HepG2 (cell line): ENCODE results near the gene GLIS2.

Experiments used
- ATF1 ChIP-seq: IDR thresholded peaks from 2 replicates; pipeline ENCODE4 v1.6.1; 2016; ENCODE audit warnings: mild to moderate bottlenecking, control low read depth
- ERF ChIP-seq: IDR thresholded peaks from 2 replicates; pipeline ENCODE4 v1.6.1; 2018; ENCODE audit warnings: missing biosample characterization, missing genetic modification reagents
- FOXM1 ChIP-seq: sonication (generic); formaldehyde crosslinking; IDR thresholded peaks from 2 replicates; pipeline ENCODE4 v1.5.0; 2020; ENCODE audit warnings: missing genetic modification reagents
- HNF4G ChIP-seq, 2 experiments: sonication (generic) in 1 of 2; formaldehyde crosslinking in 1 of 2; IDR thresholded peaks; 2 replicates each; pipeline versions ENCODE4 v1.4.0 to v1.6.1; 2011 to 2020; ENCODE audit warnings: borderline replicate concordance in 2 of 2, low read depth in 2 of 2, mild to moderate bottlenecking in 2 of 2, low read length in 1 of 2, missing genetic modification reagents in 1 of 2, moderate library complexity in 1 of 2
- MAFG ChIP-seq: sonication (generic); formaldehyde crosslinking; IDR thresholded peaks from 2 replicates; pipeline ENCODE4 v1.5.1; 2020; ENCODE audit warnings: mild to moderate bottlenecking, missing genetic modification reagents
- RFX5 ChIP-seq: IDR thresholded peaks from 2 replicates; pipeline ENCODE4 v1.6.1; 2011; ENCODE audit warnings: low read depth, low read length, improper control_type of control experiment
- ZFP36L1 ChIP-seq: sonication (generic); formaldehyde crosslinking; IDR thresholded peaks from 2 replicates; pipeline ENCODE4 v1.8.0; 2022; ENCODE audit warnings: mild to moderate bottlenecking, missing genetic modification reagents, moderate library complexity
- ZNF337 ChIP-seq: sonication (generic); formaldehyde crosslinking; IDR thresholded peaks from 2 replicates; pipeline ENCODE4 v1.5.1; 2020; ENCODE audit warnings: missing genetic modification reagents, low read depth, mild to moderate bottlenecking, borderline replicate concordance
- ZNF629 ChIP-seq: sonication (generic); formaldehyde crosslinking; conservative IDR thresholded peaks from 2 replicates; pipeline ENCODE4 v1.5.0; 2020; ENCODE audit warnings: missing genetic modification reagents
- TF ChIP-seq, protein P1 (sequence below): sonication (generic); formaldehyde crosslinking; conservative IDR thresholded peaks from 2 replicates; pipeline ENCODE4 v1.4.0; 2020; ENCODE audit warnings: missing genetic modification reagents
- TF ChIP-seq, protein P2 (sequence below), 2 experiments: sonication (generic) in 1 of 2; formaldehyde crosslinking in 1 of 2; IDR thresholded peaks; 2 replicates each; pipeline versions ENCODE4 v1.5.1 to v1.6.1; 2011 to 2020; ENCODE audit warnings: borderline replicate concordance in 1 of 2, low read depth in 1 of 2, low read length in 1 of 2, mild to moderate bottlenecking in 1 of 2, missing genetic modification reagents in 1 of 2, moderate library complexity in 1 of 2
- TF ChIP-seq, protein P3 (sequence below): sonication (generic); formaldehyde crosslinking; conservative IDR thresholded peaks from 2 replicates; pipeline ENCODE4 v1.4.0; 2020; ENCODE audit warnings: missing genetic modification reagents

DNA sequence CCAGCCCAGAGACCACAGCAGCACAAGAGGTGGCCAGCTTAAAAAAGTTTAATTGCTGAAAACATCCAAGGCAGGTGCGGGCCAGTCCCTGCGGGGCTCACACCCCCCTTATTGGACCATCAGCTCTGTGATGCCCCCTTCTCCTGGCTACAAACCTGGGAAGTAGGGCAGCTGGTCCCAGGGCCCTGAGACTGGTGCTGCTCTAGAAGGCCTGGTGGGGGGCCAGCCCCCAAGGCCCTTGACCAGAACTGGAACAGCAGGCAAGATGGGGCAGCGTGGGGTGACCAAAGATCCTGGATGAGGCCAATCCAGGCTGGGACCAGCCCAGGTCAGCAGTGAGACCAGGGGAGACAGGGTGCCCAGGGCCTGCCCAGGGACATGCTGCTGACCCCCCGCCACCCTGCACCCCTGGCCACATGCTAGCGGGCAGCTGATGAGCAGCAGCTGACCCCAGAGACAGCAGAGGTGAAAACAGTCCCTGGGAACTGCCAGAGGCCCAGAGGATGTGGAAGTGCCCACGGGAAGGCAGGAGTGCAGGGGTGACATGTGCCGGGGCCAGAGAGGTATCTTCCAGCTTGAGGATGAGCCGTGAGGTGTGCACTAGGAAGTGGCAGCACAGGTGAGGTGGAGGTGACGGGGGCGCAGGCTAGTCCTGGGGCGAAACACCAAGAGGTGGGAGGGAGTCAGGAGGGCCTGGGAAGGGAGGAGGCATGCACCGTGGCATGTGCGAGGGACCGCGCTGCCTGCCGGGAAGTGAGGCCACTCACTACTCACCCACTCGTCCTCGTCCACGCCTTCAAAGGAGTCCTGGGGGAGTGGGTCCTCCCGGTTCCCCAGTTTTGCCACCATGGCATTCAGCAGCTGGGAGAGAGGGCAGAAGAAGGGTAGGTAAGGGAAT, 38.9 kb downstream of the GLIS2 start:
- TF ChIP-seq ZNF337 (CRISPR knock-in tag) (no peak), MAFG (no peak), RFX5 (no peak), ATF1 (CRISPR knock-in tag) (no peak), ERF (CRISPR knock-in tag) (no peak), HNF4G (IDR thresholded peaks at IDR 0.05; ENCODE audit: borderline replicate concordance, low read depth, low read length) (no peak), HNF4G (CRISPR knock-in tag; IDR thresholded peaks at IDR 0.05; ENCODE audit: borderline replicate concordance, low read depth) (no peak), FOXM1 (CRISPR knock-in tag) (no peak), ZFP36L1 (CRISPR knock-in tag) (no peak), ZNF629 (no peak)
- TF ChIP-seq, protein P1, sequence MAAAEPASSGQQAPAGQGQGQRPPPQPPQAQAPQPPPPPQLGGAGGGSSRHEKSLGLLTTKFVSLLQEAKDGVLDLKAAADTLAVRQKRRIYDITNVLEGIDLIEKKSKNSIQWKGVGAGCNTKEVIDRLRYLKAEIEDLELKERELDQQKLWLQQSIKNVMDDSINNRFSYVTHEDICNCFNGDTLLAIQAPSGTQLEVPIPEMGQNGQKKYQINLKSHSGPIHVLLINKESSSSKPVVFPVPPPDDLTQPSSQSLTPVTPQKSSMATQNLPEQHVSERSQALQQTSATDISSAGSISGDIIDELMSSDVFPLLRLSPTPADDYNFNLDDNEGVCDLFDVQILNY, result no peak
- TF ChIP-seq, protein P2, sequence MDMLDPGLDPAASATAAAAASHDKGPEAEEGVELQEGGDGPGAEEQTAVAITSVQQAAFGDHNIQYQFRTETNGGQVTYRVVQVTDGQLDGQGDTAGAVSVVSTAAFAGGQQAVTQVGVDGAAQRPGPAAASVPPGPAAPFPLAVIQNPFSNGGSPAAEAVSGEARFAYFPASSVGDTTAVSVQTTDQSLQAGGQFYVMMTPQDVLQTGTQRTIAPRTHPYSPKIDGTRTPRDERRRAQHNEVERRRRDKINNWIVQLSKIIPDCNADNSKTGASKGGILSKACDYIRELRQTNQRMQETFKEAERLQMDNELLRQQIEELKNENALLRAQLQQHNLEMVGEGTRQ (IDR thresholded peaks at IDR 0.05; ENCODE audit: low read depth, low read length), result no peak
- TF ChIP-seq, protein P2 (CRISPR knock-in tag; IDR thresholded peaks at IDR 0.05; ENCODE audit: borderline replicate concordance), result no peak
- TF ChIP-seq, protein P3, sequence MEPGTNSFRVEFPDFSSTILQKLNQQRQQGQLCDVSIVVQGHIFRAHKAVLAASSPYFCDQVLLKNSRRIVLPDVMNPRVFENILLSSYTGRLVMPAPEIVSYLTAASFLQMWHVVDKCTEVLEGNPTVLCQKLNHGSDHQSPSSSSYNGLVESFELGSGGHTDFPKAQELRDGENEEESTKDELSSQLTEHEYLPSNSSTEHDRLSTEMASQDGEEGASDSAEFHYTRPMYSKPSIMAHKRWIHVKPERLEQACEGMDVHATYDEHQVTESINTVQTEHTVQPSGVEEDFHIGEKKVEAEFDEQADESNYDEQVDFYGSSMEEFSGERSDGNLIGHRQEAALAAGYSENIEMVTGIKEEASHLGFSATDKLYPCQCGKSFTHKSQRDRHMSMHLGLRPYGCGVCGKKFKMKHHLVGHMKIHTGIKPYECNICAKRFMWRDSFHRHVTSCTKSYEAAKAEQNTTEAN, result no peak
